Keratinocyte (primary cell): ENCODE measurements around the gene MUS81. TPM values are rescaled to one million over a fixed set of nuclear protein-coding genes. Genes with fewer than 3 reads are reported as not detected.

Experiments used
- DNase-seq: peaks from one replicate; pipeline ENCODE4 v3.0.0-alpha.2; 2011; ENCODE audit warnings: low read depth, missing footprints, low spot score
- FAIRE-seq: peaks from 2 replicates; lab custom pipeline; 2011; peaks lifted over from hg19 to GRCh38; lab: Jason Lieb, UNC
- H2AFZ ChIP-seq: 2 replicates; pipeline ENCODE4 v1.6.0; 2012; ENCODE audit warnings: low read length, control low read depth, inconsistent platforms; ENCODE audit not compliant: control insufficient read depth
- H3K27ac ChIP-seq: 2 replicates; pipeline ENCODE4 v1.5.1; 2011; ENCODE audit warnings: low read length; ENCODE audit not compliant: control insufficient read depth, insufficient read depth
- H3K27me3 ChIP-seq: 3 replicates; pipeline ENCODE4 v1.6.0; 2011; ENCODE audit warnings: low read length; ENCODE audit not compliant: control insufficient read depth, insufficient read depth; ENCODE audit errors: extremely low read depth
- H3K36me3 ChIP-seq, 2 experiments: 2 replicates in 1 of 2; 3 replicates in 1 of 2; pipeline ENCODE4 v1.5.1; 2011; ENCODE audit warnings: low read length in 2 of 2, mild to moderate bottlenecking in 1 of 2; ENCODE audit not compliant: control insufficient read depth in 2 of 2, insufficient read depth in 2 of 2; ENCODE audit errors: extremely low read depth in 1 of 2
- H3K4me1 ChIP-seq: 3 replicates; pipeline ENCODE4 v1.5.1; 2011; ENCODE audit warnings: low read length; ENCODE audit not compliant: control insufficient read depth, insufficient read depth; ENCODE audit errors: extremely low read depth
- H3K4me2 ChIP-seq: 3 replicates; pipeline ENCODE4 v1.6.0; 2011; ENCODE audit warnings: low read depth, low read length; ENCODE audit not compliant: control insufficient read depth, insufficient read depth; ENCODE audit errors: extremely low read depth
- H3K4me3 ChIP-seq, 3 experiments: fragments of 200-600 bp in 1 of 3; sonication (generic) in 1 of 3; 2 replicates in 2 of 3; 3 replicates in 1 of 3; pipeline ENCODE4 v1.5.1; 2011 to 2016; ENCODE audit warnings: low read length in 3 of 3, mild to moderate bottlenecking in 3 of 3, control low read depth in 2 of 3, inconsistent platforms in 1 of 3, low read depth in 1 of 3, mixed read lengths in 1 of 3, mixed run types in 1 of 3, moderate library complexity in 1 of 3; ENCODE audit not compliant: control insufficient read depth in 2 of 3, insufficient read depth in 2 of 3; ENCODE audit errors: extremely low read depth in 1 of 3
- H3K79me2 ChIP-seq: 2 replicates; pipeline ENCODE4 v1.6.0; 2012; ENCODE audit warnings: low read length; ENCODE audit not compliant: control insufficient read depth, insufficient read depth
- H3K9ac ChIP-seq: 3 replicates; pipeline ENCODE4 v1.6.0; 2011; ENCODE audit warnings: low read length; ENCODE audit not compliant: control insufficient read depth, insufficient read depth; ENCODE audit errors: extremely low read depth
- H3K9me1 ChIP-seq: 3 replicates; pipeline ENCODE4 v1.6.0; 2011; ENCODE audit warnings: low read length; ENCODE audit not compliant: control insufficient read depth, insufficient read depth; ENCODE audit errors: extremely low read depth
- H3K9me3 ChIP-seq: 2 replicates; pipeline ENCODE4 v1.5.1; 2012; ENCODE audit warnings: low read depth, low read length; ENCODE audit not compliant: control insufficient read depth
- H4K20me1 ChIP-seq: 3 replicates; pipeline ENCODE4 v1.6.0; 2011; ENCODE audit warnings: low read length; ENCODE audit not compliant: control insufficient read depth, insufficient read depth; ENCODE audit errors: extremely low read depth
- EZH2 ChIP-seq: IDR thresholded peaks from one replicate; pipeline ENCODE4 v1.6.1; 2012; ENCODE audit warnings: inconsistent platforms, mild to moderate bottlenecking, low read length, moderate library complexity
- dilution Hi-C: fragments of 300-500 bp; cut with MboI; formaldehyde crosslinking; loops from one replicate; pipeline ENCODE4 v1.7.0; 2020; ENCODE audit warnings: low sequenced_read_pairs; ENCODE audit not compliant: extremely low pct_ligation_motif_present
- polyA plus RNA-seq, 5 experiments: library from polyadenylated mRNA; depleted of rRNA in 3 of 5; stranded (reverse) in 3 of 5; stranded (forward) in 1 of 5; unstranded in 1 of 5; fragments of >200 nt; gene quantifications; 1 replicate in 1 of 5; 2 replicates in 3 of 5; 3 replicates in 1 of 5; pipeline versions ENCODE4 v1.2.1 to v1.2.3, GENCODE V29; 2011 to 2012; ENCODE audit warnings: missing spikeins in 2 of 5, low read depth in 1 of 5, low replicate concordance in 1 of 5
- TF ChIP-seq, protein P1 (sequence below), 3 experiments: IDR thresholded peaks in 1 of 3; conservative IDR thresholded peaks in 1 of 3; optimal IDR thresholded peaks in 1 of 3; 2 replicates in 2 of 3; 3 replicates in 1 of 3; pipeline versions ENCODE3 to v1.5.1; 2011; ENCODE audit warnings: low read length in 3 of 3, mild to moderate bottlenecking in 3 of 3, moderate library complexity in 2 of 3, control low read depth in 1 of 3, inconsistent platforms in 1 of 3; ENCODE audit not compliant: insufficient read depth in 2 of 3; ENCODE audit errors: extremely low read depth in 1 of 3

MUS81 gene
- polyA plus RNA-seq, 1 donor (not counting 4 experiments of a cell fraction or from before 2014, with no cell fraction given), result 28.0 TPM

DNA sequence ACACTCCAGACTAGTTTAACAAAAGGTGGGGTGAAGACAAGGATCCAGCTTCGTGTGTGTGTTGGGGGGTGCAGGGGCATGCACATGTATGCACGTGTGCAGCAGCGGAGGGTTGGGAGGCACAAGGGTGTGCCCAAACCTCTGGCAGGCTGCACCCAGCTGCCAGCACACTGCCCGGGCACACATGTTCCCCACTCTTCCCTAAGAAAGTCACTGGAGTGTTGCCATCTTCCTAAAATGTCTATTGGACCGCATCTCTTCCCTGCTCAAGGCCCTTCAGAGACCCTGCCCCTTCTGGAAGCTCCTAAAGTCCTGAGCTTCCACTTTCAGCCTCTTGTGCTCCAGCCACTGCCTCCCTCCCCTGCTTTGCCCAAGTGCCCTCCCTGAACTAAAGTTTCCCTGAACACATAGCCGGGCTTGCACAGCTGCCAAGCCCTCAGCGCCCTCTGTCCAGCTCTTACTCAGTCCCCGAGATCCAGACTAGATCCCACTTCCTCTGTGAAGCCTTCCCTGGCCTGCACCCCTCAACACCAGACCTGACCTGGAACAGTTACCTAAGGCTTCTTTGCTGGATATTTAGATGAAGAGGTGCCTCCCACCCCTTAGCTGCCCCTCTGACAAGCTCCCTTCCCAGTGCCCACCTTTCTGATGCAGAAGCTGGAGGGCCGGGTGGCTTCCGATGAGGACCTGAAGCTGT is 8.3 kb upstream of the MUS81 start:
- H4K20me1 ChIP-seq, result peaks cover 46% of the 10 kb centered on the region
- no peak for DNase-seq

DNA sequence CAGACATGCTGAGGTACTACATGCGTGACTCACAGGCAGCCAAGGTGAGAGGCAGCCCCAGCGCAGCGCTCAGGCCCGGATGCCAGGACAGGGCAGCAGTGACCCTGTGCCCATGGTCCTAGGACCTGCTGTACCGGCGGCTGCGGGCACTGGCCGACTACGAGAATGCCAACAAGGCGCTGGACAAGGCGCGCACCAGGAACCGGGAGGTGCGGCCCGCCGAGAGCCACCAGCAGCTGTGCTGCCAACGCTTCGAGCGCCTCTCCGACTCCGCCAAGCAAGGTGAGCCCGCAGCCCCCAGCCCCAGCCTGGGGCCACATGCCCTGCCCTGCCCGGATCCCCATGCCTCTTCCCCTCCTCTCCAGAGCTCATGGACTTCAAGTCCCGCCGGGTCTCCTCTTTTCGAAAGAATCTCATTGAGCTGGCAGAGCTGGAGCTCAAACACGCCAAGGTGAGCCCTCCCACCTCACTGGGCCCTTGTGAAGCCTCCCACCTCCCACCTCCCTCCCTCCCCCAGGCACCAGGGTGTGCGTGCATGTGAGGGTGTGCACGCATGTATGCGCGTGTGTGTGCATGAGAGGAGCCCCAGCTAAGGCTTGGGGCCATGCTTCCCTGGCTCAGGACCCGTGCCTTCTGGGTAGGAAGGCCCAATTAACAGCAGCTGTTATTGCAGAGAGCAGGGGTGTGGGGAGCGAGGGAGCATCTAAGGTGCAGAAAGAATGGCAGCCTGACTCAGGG is 7.6 kb upstream of the MUS81 start:
- no peak overlapping the region for H3K4me2 ChIP-seq
- H3K9me3 ChIP-seq, result no peaks in the 10 kb centered on the region
- FAIRE-seq (no peak), DNase-seq (no peak)
- TF ChIP-seq, protein P1, sequence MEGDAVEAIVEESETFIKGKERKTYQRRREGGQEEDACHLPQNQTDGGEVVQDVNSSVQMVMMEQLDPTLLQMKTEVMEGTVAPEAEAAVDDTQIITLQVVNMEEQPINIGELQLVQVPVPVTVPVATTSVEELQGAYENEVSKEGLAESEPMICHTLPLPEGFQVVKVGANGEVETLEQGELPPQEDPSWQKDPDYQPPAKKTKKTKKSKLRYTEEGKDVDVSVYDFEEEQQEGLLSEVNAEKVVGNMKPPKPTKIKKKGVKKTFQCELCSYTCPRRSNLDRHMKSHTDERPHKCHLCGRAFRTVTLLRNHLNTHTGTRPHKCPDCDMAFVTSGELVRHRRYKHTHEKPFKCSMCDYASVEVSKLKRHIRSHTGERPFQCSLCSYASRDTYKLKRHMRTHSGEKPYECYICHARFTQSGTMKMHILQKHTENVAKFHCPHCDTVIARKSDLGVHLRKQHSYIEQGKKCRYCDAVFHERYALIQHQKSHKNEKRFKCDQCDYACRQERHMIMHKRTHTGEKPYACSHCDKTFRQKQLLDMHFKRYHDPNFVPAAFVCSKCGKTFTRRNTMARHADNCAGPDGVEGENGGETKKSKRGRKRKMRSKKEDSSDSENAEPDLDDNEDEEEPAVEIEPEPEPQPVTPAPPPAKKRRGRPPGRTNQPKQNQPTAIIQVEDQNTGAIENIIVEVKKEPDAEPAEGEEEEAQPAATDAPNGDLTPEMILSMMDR (optimal IDR thresholded peaks at IDR 0.05 in 1 of 3, IDR thresholded peaks at IDR 0.05 in 1 of 3, conservative IDR thresholded peaks at IDR 0.05 in 1 of 3; ENCODE audit: extremely low read depth in 1 of 3, insufficient read depth in 2 of 3, low read length in 3 of 3), result no peak
- TF ChIP-seq EZH2, result no peak
- dilution Hi-C loops, result no loop called here
- peaks cover 7% of the 10 kb centered on the region for H3K9me1 ChIP-seq
- H4K20me1 ChIP-seq, result peaks cover 50% of the 10 kb centered on the region
- H3K36me3 ChIP-seq, result peaks cover 35 to 46% of the 10 kb centered on the region in 2 experiments
- no peak overlapping the region for H3K9ac ChIP-seq
- H3K79me2 ChIP-seq, result peaks cover 41% of the 10 kb centered on the region
- H3K4me3 ChIP-seq, result no peak overlapping the region
- no peak overlapping the region for H3K27ac ChIP-seq
- no peak overlapping the region for H2AFZ ChIP-seq
- H3K4me1 ChIP-seq, result peaks cover 14% of the 10 kb centered on the region
- H3K27me3 ChIP-seq, result no peaks in the 10 kb centered on the region

More for the DNA sequence above, 8.3 kb upstream of the MUS81 start:
- Histone ChIP-seq H3K36me3 (peaks cover 35 to 46% of the 10 kb centered on the region in 2 experiments), H3K9me1 (peaks cover 7% of the 10 kb centered on the region), H3K4me3 (no peak overlapping the region), H3K4me1 (peaks cover 14% of the 10 kb centered on the region), H3K27ac (no peak overlapping the region), H2AFZ (no peak overlapping the region), H3K79me2 (peaks cover 34% of the 10 kb centered on the region), H3K9ac (no peak overlapping the region), H3K4me2 (no peak overlapping the region), H3K27me3 (no peaks in the 10 kb centered on the region), H3K9me3 (no peaks in the 10 kb centered on the region)
- FAIRE-seq, result no peak
- TF ChIP-seq, protein P1 (optimal IDR thresholded peaks at IDR 0.05 in 1 of 3, IDR thresholded peaks at IDR 0.05 in 1 of 3, conservative IDR thresholded peaks at IDR 0.05 in 1 of 3; ENCODE audit: extremely low read depth in 1 of 3, insufficient read depth in 2 of 3, low read length in 3 of 3), result no peak
- TF ChIP-seq EZH2, result no peak
- dilution Hi-C loops, result no loop called here
